ENCODE measurements around the gene SCN8A.

The SCN8A gene

DNA sequence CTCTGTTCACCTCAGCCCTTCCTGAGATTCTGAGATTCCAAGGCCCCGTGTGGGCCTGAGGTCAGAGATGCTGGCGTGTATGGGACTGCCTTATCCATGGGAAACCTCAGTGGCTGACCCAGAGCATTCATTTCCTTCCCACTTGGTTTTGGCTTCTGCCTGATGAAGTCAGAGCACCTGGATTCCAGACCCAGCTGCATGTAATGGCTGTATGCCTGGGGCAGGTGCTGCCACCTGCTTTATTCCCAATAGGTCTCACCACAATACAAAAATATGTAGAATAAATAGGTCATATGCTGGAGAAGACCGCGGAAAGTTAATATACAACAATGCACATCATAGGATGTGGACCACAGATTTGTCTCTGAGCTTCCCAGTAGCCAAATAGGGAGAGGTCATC is 231.9 kb downstream of the SCN8A start:
- Histone ChIP-seq H3K27me3 (replicated peaks) (peaks cover 5% of the 10 kb centered on the region), H3K4me3 (ENCODE audit: low read depth, low read length) (no peak overlapping the region), H3K36me3 (replicated peaks) (no peaks in the 10 kb centered on the region), H3K27ac (no peak overlapping the region)
- in situ Hi-C loops (cut with HindIII; ENCODE audit: low pct_ligation_motif_present, low sequenced_read_pairs) = no loop called here
- TF ChIP-seq, protein P1, sequence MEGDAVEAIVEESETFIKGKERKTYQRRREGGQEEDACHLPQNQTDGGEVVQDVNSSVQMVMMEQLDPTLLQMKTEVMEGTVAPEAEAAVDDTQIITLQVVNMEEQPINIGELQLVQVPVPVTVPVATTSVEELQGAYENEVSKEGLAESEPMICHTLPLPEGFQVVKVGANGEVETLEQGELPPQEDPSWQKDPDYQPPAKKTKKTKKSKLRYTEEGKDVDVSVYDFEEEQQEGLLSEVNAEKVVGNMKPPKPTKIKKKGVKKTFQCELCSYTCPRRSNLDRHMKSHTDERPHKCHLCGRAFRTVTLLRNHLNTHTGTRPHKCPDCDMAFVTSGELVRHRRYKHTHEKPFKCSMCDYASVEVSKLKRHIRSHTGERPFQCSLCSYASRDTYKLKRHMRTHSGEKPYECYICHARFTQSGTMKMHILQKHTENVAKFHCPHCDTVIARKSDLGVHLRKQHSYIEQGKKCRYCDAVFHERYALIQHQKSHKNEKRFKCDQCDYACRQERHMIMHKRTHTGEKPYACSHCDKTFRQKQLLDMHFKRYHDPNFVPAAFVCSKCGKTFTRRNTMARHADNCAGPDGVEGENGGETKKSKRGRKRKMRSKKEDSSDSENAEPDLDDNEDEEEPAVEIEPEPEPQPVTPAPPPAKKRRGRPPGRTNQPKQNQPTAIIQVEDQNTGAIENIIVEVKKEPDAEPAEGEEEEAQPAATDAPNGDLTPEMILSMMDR (IDR thresholded peaks at IDR 0.05; ENCODE audit: low read depth, low read length, missing control alignments) = no peak
- DNase-seq = no peak

DNA sequence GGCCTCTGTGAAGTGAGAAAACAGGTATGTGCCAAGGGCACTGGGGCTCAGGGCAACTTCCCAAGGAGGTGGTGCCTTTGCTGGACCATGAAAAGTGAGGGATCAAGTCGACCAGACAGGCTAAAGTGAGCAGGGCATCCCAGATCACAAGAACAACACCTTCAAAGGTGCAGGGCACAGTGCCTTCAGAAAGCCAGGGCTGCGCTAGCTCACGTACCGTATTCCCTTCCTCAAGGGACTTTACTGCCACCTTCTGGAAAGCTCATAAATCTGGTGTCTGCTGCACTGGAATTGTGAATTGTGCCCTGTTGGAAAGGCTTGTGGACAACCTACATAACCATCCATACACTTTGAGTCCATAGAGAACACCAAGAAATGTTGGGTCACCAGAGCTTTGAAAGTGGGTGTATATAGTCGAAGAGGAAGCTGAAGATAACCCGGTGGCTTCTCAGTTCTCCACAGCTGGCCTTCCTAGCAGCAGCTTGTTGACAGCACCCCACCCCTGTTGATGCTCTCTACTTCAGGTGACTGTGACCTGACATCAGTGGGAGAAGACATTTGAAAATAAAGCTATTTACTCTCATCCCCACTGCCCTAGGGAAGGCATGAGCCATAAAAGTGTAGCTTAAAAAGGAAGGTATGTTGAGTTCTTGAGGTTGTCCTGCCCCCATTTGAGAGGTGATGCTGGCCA is 233.0 kb downstream of the SCN8A start:
- TF ChIP-seq, protein P1 (IDR thresholded peaks at IDR 0.05; ENCODE audit: low read depth, low read length, missing control alignments) = peak; percentile 77
- Histone ChIP-seq H3K27me3 (replicated peaks) (peaks cover 5% of the 10 kb centered on the region), H3K27ac (no peak overlapping the region), H3K4me3 (ENCODE audit: low read depth, low read length) (no peak overlapping the region), H3K36me3 (replicated peaks) (no peaks in the 10 kb centered on the region)
- peak; percentile 37 for DNase-seq
- in situ Hi-C loops (cut with HindIII; ENCODE audit: low pct_ligation_motif_present, low sequenced_read_pairs) = no loop called here

DNA sequence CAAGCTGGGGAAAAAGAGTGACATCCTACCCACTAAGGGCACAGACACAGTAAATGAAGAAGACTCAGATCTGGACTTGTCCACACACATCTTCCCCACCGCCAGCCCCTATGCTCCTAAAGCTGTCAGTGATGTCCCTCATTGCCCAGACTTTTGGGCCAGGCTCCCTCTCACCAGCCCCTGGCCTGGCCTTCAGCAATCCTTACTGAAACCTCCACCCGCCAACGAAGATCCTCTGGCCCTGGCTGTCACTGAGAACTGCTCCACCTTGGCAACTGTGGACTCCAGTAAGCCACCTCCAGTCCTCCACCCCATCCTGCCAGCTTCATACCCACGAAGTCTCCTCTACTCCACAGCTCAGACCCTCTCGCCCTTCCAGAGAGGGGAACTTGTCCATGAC is 234.2 kb downstream of the SCN8A start:
- in situ Hi-C loops (cut with HindIII; ENCODE audit: low pct_ligation_motif_present, low sequenced_read_pairs) = no loop called here
- no peaks in the 10 kb centered on the region for H3K36me3 ChIP-seq (replicated peaks)
- H3K27me3 ChIP-seq (replicated peaks) = peaks cover 5% of the 10 kb centered on the region
- TF ChIP-seq, protein P1 (IDR thresholded peaks at IDR 0.05; ENCODE audit: low read depth, low read length, missing control alignments) = no peak
- DNase-seq = no peak
- H3K27ac ChIP-seq = no peak overlapping the region
- H3K4me3 ChIP-seq (ENCODE audit: low read depth, low read length) = no peak overlapping the region

DNA sequence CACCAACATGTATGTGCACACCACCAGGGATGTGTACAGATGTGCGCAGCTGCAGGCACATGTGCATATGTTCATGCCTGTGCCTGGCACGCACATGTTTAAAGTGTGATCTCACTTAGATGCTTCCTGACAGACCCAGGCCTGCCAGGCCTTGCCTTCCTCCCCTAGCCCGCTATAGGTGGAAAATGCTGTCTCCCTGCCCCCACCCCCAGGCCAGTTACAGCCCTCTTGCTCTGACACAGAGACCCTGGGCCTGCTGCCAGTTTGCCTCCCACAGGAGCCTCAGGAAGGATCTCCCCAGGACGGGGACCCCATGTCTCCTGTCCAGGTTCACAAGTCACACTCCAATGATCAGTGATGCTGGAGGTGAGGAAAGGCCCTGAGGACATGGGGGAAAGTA is 235.8 kb downstream of the SCN8A start:
- Histone ChIP-seq H3K27ac (no peak overlapping the region), H3K36me3 (replicated peaks) (no peaks in the 10 kb centered on the region), H3K27me3 (replicated peaks) (peaks cover 7% of the 10 kb centered on the region), H3K4me3 (ENCODE audit: low read depth, low read length) (no peak overlapping the region)
- no peak for DNase-seq
- TF ChIP-seq, protein P1 (IDR thresholded peaks at IDR 0.05; ENCODE audit: low read depth, low read length, missing control alignments) = no peak
- in situ Hi-C loops (cut with HindIII; ENCODE audit: low pct_ligation_motif_present, low sequenced_read_pairs) = no loop called here

DNA sequence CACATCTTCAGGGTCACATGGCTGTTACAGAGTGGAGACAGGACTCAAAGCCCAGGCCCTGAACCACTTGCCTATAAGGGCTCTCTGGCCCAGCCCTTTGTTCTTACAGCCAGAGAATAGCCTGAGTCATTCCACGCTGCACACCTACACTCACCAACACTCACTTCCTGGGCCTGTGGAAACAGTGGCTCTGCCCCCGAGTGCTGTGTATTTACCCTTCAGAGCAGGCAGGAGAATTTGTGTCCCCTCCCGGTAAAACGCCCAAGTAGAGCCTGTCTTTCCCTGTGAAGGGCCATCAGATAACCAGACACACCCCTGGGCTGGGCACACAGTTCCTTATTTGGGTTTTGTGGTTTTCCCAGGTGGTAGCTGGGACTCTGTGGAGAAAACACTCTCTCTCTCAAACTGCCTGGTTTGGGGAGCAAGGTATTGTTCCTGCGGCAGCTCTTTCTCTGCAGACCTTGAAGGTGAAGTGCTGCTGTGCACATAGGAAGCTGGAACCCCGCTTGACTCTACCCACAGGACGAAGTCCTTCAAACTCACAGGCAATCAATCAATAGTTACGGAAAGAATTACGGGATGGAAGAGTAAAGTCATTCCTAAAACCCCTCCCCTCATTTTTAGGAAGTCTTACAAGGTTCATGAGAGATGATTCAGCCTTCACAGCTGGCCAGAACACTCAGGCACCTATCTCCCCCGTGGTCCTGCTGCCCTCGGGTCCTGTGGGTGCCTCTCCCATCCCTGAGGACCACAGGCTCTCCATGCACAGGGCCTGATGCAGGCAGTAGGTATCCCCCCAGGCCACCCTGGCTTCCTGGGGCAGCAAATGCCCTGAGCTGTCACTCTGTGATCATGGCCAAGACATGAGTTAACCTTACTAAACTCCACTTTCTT is 237.1 kb downstream of the SCN8A start:
- H3K27ac ChIP-seq = no peak overlapping the region
- peaks cover 10% of the 10 kb centered on the region for H3K27me3 ChIP-seq (replicated peaks)
- TF ChIP-seq, protein P1 (IDR thresholded peaks at IDR 0.05; ENCODE audit: low read depth, low read length, missing control alignments) = no peak
- in situ Hi-C loops (cut with HindIII; ENCODE audit: low pct_ligation_motif_present, low sequenced_read_pairs) = no loop called here
- H3K4me3 ChIP-seq (ENCODE audit: low read depth, low read length) = no peak overlapping the region
- no peak for DNase-seq
- H3K36me3 ChIP-seq (replicated peaks) = no peaks in the 10 kb centered on the region

All from brain microvascular endothelial cell (primary cell).